ENCODE results near the gene TMEM59L.

TMEM59L gene

DNA sequence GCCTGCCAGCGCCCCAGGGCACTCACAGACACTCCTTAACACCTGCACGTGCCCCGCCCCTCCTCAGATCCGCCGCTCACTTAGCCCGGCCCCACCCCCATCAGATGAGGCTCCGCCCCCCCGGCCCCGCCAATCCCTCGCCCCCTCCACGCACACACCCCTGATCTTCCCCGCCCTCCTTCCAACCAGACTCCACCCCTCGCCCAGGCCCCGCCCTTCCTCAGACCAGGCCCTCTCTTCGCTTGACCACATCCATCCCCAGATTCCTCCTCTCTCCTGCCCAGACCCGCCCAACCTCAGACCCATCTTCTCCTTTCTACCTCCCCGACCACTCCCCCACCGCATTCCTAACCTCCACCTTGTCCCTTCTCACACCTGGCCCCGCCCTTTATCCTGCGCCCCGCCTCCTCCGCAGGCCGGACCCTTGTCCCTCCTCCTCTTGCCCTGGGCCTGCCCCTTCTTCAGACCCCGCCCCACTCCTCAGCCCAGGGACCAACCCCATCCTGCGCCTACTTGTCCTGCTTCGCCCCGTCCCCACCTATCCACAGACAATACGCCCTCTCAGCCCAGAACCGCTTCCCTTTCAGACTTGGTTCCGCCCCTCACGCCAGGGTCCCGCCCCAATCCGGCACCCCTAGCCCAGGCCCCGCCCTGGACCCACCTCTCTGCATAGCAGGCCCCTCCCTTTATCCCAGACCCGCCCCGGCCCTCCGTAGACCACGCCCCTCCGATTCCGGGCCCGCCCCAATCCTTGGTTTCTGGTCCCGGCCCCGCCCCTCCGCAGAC is 23.7 kb downstream of the TMEM59L start:
- FAIRE-seq (peak; percentile 18), DNase-seq (ENCODE audit: low spot score) (peak; percentile 82)

DNA sequence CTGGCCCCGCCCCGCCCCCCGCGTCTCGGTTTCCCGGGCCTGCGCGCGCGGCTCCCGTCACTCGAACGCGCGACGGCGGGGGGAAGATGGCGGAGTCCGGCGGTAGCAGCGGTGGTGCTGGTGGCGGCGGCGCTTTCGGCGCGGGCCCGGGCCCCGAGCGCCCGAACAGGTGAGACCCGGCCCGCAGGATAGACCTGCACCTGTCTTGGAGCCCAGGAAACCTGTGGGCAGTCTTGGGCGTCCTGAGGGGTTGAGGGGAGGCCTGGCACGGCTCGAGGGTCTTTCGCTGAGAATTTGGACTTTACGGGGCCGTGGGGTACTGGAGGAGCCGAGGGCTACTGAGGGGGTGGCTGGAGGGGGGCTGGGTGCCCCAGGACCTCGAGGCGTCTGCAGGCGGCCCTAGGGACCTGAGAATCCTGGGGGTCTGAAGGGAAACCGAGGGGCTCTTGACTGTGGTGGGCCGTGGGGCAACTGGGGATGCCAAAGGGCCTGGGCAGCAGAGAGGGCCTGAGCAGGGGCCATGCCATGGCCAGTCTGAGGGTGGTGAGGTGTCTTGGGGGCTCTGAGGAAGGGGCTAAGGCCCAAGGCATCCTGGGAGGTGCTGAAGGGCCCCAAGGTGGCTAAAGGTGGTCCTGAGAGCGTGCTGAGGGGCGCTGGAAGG is 24.4 kb downstream of the TMEM59L start, which contains the start of gene KLHL26:
Gene KLHL26, plus strand, starts transcription at position 60 of the 661 bp plus-strand sequence. Its CDS starts 27 bp downstream, at position 87.
- no peak for FAIRE-seq

GRCh38 chr19:18637673-18638630 is 25.3 kb downstream of the TMEM59L start:
- DNase-seq (ENCODE audit: low spot score) (no peak), FAIRE-seq (no peak)

More for the DNA sequence above, 24.4 kb downstream of the TMEM59L start, which contains the start of gene KLHL26:
- DNase-seq (ENCODE audit: low spot score): no peak

- FAIRE-seq (no peak), DNase-seq (ENCODE audit: low spot score) (no peak)
Observed at GRCh38 chr19:18639706-18640243, 27.1 kb downstream of the TMEM59L start.

- DNase-seq (ENCODE audit: low spot score) (no peak), FAIRE-seq (no peak)
Observed at GRCh38 chr19:18644196-18645034, 31.7 kb downstream of the TMEM59L start.

- FAIRE-seq (no peak), DNase-seq (ENCODE audit: low spot score) (no peak)
Observed at GRCh38 chr19:18645035-18645511, 32.4 kb downstream of the TMEM59L start.

DNA sequence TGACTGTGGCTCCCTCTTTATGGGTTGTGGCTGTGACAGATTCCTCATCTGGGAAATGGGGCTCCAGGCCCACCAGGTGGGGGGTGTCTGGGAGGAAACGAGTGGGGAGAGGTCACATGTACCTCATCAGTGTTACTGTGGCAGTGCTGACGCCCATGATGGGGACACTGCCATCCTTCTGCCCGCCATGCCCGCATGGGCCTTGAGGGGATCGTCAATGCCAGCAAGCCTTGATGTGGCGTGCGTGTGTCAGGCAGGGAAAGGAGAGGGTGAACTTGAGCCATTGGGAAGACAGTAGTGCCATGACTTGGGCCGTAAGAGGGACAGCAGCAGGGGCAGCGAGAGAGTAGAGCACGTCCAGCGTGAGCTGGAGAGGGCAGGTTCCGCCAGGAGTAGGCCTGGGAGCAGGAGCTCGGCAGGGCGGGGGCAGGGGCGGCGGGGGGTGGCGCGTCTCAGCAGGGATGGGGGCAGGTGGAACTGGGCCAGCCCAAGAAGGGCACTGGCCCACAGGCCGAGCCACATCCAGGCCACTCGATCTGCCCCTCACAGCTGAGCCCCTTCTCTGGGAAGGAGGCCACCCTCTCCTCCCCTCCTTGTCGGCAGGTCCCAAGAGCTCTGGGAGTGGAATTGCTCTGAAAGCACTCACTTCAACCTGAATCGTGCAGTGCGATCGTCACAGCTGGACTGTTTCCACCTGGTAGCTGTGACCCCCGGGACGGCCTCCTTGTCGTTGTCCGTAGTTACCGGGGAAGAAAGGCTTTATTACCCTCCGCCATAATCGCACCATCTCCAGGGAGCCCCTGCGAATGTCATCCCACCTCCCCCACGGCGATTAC is 34.1 kb downstream of the TMEM59L start:
- FAIRE-seq: no peak
- DNase-seq (ENCODE audit: low spot score): no peak

DNA sequence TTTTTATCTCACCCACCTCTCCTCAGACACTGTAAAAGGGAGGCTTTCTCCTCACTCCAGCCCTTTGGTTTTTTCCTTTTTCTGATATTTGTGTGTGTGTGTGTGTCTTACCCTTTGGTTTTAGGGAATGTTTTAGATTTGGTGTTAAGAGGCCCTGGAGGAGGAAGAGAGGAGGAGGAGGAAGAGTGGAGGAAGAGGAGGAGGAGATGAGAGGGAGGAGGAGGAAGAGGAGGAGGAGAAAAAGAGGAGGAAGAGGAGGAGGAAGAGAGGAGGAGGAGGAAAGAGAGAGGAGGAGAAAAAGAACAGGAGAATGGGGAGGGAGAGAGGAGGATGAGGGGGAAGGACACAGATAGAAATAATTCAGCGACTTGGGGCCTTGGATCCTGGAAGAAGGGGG is 34.7 kb downstream of the TMEM59L start:
- no peak for FAIRE-seq
- DNase-seq (ENCODE audit: low spot score): no peak

DNA sequence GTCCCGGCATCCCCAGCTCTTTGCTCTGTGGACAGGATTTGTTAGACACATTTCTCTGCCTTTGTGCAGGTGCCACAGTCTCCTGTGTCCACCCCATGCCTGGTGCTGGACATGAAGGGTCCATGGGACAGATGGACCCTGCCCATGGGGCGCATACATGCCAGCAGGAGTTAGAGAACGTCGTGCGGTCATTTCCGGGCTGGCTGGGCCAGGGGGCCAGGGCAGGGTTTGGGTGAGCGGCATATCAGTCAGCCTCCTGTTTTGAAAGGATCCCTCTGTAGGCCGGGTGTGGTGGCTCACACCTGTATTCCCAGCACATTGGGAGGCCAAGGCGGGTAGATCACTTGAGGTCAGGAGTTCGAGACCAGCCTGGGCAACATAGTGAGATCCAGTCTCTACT is 35.1 kb downstream of the TMEM59L start:
- no peak for DNase-seq (ENCODE audit: low spot score)
- no peak for FAIRE-seq

GRCh38 chr19:18648973-18649315 is 36.3 kb downstream of the TMEM59L start:
- FAIRE-seq (no peak), DNase-seq (ENCODE audit: low spot score) (no peak)

DNA sequence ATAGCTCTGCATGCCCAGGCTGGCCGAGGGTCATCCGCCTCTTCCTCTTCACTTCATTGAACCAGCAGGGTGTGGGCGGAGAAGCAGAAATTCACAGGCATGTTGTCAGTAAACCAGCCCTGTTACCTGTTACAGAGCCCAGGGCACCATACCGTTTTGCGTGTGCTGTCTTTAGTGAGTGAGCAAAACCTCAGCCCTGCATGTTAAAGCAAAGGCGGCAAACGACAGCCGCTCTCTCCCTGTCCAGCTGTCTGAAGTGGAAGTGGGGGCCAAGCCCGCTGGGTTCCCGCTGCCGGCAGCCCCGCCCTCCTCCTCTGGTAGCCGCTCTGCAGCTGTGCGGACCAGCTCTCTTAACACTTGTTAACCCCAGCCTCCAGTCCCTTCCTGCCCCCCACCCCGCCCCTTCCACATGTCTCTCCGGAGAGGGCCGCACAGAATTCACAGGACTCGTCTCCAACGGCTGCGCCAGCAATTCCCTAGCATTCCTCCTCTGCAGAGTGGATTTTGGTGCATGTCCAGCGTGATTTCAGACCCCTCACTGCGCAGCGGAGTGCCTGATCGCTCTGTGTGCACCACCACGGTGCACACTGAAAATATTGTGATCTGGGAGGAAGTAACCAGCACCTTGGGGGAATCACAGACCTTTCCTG is 36.8 kb downstream of the TMEM59L start:
- FAIRE-seq: no peak
- DNase-seq (ENCODE audit: low spot score): no peak

GRCh38 chr19:18650021-18650390 is 37.3 kb downstream of the TMEM59L start:
- FAIRE-seq (no peak), DNase-seq (ENCODE audit: low spot score) (no peak)

- DNase-seq (ENCODE audit: low spot score) (no peak), FAIRE-seq (no peak)
Observed at GRCh38 chr19:18650468-18651041, 37.9 kb downstream of the TMEM59L start.

- FAIRE-seq (no peak), DNase-seq (ENCODE audit: low spot score) (no peak)
Observed at GRCh38 chr19:18651300-18651699, 38.6 kb downstream of the TMEM59L start.

DNA sequence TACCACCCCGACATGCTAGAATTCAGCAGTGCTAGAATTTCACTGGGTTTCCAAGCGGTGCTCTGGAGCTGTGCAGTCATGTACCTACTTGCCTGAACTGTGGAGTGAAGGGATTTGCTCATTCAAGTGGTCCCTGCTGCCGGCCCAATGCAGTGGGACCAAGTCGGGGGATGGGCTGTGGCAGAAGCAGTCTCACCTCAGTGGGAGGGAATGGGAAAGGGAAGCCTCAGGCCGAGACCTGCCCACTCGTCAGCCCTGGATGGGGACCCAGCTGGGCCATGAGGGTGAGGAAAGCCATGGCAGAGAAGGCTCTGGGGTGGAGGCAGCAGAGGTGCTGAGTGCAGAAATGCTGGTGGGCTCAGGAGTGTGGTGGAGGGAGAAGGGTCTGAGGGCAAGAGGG is 39.1 kb downstream of the TMEM59L start:
- FAIRE-seq (no peak), DNase-seq (ENCODE audit: low spot score) (no peak)

GRCh38 chr19:18653853-18654252 is 41.2 kb downstream of the TMEM59L start:
- DNase-seq (ENCODE audit: low spot score): no peak
- FAIRE-seq: no peak

DNA sequence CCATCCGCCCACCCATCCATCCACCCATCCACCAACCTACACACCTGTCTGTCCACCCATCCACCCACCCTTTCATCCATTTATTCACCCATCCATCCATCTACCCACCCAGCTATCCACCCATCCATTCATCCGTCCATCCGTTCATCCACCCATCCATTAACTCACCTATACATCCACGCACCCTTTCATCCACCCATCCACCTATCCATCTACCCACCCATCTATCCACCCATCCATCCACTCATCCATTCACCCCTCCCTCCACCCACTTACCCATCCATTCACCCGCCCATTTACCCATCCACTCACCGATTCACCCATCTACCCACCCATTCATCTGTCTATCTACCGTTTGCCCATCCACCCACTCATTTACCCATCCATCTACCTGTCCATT is 41.8 kb downstream of the TMEM59L start:
- FAIRE-seq (no peak), DNase-seq (ENCODE audit: low spot score) (no peak)

DNA sequence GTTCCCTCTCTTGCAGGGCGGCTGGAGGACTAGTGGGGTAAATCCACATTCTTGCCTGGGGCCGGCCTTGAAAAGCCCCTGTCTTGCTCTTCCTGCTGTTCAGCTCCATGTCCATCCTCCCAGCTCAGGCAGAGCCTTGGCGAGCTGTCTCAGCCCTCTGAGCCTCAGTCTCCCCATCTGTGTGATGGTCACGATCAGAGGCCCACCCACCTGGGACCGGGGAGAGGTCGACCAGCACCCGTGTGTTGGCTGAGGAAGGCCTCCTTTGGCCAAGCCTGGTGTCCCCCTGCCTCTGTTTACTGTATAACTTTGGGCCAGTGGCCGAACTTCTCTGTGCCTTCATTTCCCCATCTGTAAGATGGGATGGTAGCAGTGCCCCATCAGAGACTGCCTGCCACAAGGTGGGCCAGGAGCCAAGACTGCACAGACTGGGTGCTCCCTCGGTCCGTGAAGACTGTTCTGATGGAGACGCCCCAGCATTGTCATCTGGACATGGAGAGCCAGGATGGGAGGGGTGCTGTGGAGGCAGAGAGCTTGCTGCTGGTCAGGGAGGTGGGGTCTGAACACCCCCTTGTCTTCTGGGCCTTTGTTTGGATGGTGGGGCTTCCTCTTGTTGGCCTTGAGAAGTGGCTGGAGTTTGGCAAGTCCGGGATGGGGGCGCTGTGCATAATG is 42.6 kb downstream of the TMEM59L start:
- DNase-seq (ENCODE audit: low spot score): no peak
- FAIRE-seq: no peak

All from RCC 7860 (cell line).